ENCODE measurements around the gene OR6A2.

- TF ChIP-seq CTCF (IDR thresholded peaks at IDR 0.05): no peak
- no peak for TF ChIP-seq POLR2A (IDR thresholded peaks at IDR 0.05)
Measured at GRCh38 chr11:6833356-6833755, 33.9 kb upstream of the OR6A2 start.
